Measurements from ENCODE around the gene MTERF1.
"Not testable (repeated sequence)": the region's sequence is repeated elsewhere in the genome, so short reads cannot be mapped to it uniquely, and the experiment has no call there.

The MTERF1 gene

GRCh38 chr7:91880413-91881241 lies at the start of gene MTERF1:
MTERF1 (minus strand) TSS chr7:91880702; CDS start chr7:91880083, 619 bp downstream.
- DNase-seq = peak; percentile 97

- no peak for DNase-seq
These were observed 49.0 kb upstream of the MTERF1 start for GRCh38 chr7:91929463-91929862.

GRCh38 chr7:91927912-91928311 lies 47.4 kb upstream of the MTERF1 start:
- no peak for DNase-seq

- no peak for DNase-seq
These were observed 42.4 kb upstream of the MTERF1 start for GRCh38 chr7:91922857-91923256.

- DNase-seq = no peak
These were observed 37.9 kb upstream of the MTERF1 start for GRCh38 chr7:91918356-91918755.

- DNase-seq = no peak
These were observed 35.5 kb upstream of the MTERF1 start for GRCh38 chr7:91916051-91916440.

GRCh38 chr7:91915401-91916050 lies 35.0 kb upstream of the MTERF1 start:
- DNase-seq = no peak

GRCh38 chr7:91913612-91914011 lies 33.1 kb upstream of the MTERF1 start:
- DNase-seq = no peak

GRCh38 chr7:91912494-91912893 lies 32.0 kb upstream of the MTERF1 start:
- DNase-seq = no peak

- DNase-seq = no peak
These were observed 30.6 kb upstream of the MTERF1 start for GRCh38 chr7:91911121-91911520.

GRCh38 chr7:91910171-91910570 lies 29.7 kb upstream of the MTERF1 start:
- no peak for DNase-seq

GRCh38 chr7:91899563-91899962 lies 19.1 kb upstream of the MTERF1 start:
- DNase-seq = no peak

- no peak for DNase-seq
These were observed 17.9 kb upstream of the MTERF1 start for GRCh38 chr7:91898240-91898992.

- DNase-seq = no peak
These were observed 14.4 kb upstream of the MTERF1 start for GRCh38 chr7:91894781-91895480.

- DNase-seq = not testable (repeated sequence)
These were observed 13.2 kb upstream of the MTERF1 start for GRCh38 chr7:91893699-91894098.

- no peak for DNase-seq
These were observed 12.4 kb upstream of the MTERF1 start for GRCh38 chr7:91892821-91893340.

GRCh38 chr7:91892099-91892705 lies 11.7 kb upstream of the MTERF1 start:
- peak; percentile 26 for DNase-seq

GRCh38 chr7:91888271-91889175 lies 8.0 kb upstream of the MTERF1 start:
- not testable (repeated sequence) for DNase-seq

- DNase-seq = not testable (repeated sequence)
These were observed 7.1 kb upstream of the MTERF1 start for GRCh38 chr7:91887336-91888213.

Measured in NCI-H1092 treated with DMSO at 0.1 percent for 48 hours (cell line).